HG03469 (cell line): ENCODE results near the gene MAD2L1BP.
"Not testable (repeated sequence)": the region's sequence is repeated elsewhere in the genome, so short reads cannot be mapped to it uniquely, and the experiment has no call there.

ENCODE experiments used
- ATAC-seq: cut with Tn5 transposase; IDR thresholded peaks from one replicate; pipeline ENCODE4 v1.9.1; 2021; ENCODE audit warnings: mild to moderate bottlenecking, moderate library complexity, moderate number of reproducible peaks; ENCODE audit not compliant: unreplicated experiment

MAD2L1BP gene

DNA sequence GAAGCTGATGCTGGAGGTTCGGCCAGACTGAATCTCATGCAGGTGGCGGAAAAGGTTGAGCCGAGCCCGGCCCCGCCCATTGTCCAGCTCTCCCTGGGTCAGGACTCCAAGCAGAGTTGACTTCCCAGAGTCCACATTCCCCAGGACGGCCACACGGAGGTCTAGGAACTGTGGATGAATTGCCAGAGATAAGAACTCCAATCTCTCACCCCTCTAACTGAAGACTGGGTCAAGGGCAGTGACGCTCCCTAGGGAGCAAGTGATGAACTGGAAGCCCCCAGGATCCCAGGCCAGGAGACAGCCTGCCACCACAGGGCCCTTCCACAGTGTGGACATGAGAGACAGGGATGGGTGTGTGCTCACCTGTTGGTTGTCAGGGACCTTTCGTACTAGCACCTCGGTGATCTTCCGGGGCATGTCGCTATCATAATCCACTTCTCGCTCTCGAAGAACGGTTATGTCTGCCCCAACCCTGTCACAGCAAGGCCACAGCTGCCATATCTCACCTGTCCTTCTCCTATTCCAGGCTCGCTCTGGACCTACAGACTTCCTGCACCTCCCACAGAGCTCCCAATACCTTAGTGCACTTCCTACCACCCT lies 10.1 kb upstream of the MAD2L1BP start:
- ATAC-seq: no peak

DNA sequence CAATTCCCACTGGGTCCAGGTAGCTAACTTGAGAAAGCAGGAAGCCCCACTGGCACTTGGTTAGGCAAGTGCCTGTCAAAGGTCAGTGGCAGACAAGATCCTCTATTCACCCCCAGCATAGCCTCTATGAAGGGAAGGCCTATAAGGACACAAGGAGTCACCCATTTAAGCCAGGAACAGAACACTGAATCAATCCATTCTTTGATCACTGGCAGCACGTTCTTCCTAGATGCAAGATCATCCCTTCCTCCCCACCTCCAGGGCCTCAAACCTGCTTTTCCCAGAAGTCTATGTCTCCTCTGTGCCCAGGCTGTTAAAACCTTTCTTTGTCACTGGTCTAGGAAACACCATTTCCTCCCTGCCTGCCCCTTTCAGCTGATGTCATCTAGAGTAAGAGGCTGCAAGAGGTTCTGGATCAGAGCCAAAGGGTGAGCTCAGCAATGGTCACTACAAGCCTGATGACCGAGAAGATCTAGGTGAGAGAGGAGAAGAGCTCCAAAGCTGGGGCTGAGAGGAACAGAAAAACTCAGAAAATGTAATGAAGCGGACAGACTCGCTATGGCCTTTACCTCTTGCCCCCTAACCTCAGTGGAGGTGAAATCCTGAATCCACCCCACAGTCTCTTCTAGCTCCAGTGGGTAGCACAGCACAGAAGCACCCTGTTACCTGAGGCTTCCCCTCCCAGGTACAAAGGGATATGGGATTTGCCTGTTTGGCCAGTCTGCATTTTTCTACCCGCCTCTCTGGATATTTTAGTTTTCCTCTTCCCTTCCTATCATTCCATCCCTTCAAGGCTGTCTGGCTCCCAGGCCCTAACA lies 8.4 kb upstream of the MAD2L1BP start:
- ATAC-seq: no peak

DNA sequence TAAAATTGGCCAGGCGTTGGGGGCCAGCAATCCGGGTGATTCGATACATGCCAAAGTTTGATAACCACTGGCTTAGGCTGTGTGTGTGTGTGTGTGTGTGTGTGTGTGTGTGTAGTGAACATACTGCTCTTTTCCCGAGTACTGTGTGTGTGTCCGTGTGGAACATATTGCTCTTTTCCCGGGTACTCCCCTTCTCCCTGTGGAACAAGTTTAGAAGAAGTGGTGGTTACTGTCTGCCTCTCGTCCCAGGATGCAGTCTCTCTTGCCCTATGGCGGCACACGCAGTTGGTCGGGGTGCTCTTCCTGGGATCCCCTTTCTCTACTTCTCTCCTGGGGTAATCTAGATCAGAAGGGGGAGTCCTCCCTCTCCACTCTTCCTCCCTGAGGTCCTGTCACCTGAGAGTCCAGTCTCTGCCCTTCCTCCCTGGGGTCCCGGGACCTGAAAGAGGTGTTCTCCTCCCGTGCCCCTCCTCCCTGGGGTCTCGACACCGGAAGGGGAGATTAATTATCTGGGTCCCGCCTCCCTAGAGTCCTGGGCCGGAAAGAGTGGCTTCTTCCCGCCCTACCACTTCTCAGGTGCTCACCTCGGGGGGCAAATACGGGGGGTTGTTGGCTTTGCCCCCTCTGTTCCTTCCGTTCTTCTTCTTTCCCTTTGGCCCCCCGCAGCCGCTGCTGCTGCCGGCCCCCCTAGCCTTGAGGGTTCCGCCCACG lies 7.1 kb upstream of the MAD2L1BP start:
- no peak for ATAC-seq

DNA sequence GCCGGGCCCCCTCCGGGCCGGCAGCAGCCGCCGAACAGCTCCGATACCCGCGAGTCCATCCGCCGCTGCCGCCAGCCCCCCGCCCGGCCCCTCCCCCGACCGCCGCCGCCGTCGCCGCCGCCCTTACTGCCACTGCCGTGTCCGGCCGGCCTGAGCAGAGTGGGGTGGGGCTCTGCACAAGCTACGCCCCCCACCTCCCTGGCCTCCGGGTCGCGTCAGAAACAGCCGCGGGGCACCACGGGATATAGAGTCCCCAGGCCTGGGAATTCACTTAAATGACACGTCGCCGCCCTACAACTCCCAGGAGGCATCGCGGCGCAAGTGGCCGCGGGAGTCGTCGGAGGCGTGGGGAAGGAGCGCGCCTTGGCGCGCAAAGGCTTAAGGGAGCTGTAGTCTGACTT lies 6.5 kb upstream of the MAD2L1BP start, which contains the start of gene GTPBP2:
Gene GTPBP2, minus strand, starts transcription at position 161 of the 401 bp plus-strand sequence. Its CDS starts 102 bp downstream, at position 59.
- ATAC-seq: peak; percentile 70

DNA sequence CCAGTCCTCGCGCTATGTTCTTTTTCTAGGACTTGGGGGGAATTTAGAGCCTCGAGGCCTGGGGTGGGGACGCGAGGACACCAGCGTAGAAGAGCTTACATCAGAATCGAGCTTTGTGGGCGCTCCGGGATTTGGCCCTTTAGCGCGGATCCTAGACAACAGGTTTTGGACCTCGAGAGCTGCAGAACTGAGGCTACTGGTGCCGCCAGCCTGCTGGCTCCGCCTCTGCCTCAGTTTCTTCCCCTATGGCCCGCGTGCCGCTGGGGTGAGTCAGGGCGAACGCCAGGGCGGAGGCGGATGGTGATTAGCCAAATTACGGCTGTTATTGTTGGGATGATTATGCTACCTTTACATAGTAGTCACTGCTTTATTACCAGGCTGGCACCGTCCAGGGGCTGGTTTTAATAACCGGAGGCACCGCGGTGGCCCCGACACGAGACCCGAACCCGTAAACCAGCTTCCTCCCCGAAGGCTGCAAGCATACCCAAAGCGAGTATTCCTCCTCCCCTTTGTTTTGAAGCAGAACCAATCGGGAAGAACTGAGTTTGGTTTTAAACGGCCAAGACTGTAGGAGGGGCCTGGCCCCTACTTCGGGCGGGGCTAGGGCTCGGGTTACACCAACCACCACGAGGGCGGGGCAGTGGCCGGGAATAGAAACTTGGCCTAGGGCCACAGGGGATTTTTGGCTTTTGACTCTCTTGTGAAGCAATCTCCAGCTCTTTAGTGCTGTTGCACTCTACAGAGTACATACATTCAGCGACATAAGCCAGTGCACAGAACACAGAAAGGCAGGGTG lies 5.9 kb upstream of the MAD2L1BP start:
- ATAC-seq: peak; percentile 41

DNA sequence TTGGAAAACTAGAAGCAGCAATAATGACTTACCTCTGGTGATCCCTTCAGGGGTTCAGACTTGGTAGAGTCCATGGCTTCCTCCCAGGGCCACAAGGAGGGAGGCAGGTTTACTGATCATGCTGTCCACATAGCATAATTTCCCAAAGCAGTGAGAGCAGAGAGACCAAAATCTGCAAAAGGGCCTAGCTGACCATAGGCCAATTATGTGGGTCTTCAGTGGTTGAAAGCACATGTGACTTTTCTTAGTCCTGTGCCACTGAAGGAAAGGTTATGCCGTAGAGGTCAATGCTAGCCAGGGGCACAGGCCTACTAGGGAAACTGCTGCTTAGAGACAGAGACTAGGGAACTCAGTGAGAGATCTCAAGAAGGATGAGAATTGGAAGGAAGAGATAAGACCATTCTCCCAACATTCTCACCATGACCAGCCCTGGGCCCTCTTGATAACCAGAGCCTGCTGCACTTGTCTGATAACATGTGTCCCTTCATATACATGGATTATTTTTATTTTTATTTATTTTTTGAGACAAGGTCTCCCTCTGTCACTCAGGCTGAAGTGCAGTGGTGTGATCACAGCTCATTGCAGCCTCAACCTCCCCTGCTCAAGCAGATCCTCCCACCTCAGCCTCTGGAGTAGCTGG lies 4.5 kb upstream of the MAD2L1BP start:
- no peak for ATAC-seq

DNA sequence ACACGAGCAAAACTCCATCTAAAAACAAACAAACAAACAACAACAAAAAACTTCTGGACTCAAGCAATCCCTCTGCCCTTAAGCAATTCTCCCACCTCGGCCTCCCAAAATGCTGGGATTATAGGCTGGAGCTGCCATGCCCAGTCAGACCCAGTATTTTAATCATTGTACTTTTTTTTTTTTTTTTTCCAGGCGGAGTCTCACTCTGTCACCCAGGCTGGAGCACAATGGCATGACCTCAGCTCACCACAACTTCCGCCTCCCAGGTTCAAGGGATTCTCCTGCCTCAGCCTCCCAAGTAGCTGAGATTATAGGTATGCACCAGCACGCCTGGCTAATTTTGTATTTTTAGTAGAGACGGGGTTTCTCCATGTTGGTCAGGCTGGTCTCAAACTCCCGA lies 2.6 kb upstream of the MAD2L1BP start:
- ATAC-seq: not testable (repeated sequence)

DNA sequence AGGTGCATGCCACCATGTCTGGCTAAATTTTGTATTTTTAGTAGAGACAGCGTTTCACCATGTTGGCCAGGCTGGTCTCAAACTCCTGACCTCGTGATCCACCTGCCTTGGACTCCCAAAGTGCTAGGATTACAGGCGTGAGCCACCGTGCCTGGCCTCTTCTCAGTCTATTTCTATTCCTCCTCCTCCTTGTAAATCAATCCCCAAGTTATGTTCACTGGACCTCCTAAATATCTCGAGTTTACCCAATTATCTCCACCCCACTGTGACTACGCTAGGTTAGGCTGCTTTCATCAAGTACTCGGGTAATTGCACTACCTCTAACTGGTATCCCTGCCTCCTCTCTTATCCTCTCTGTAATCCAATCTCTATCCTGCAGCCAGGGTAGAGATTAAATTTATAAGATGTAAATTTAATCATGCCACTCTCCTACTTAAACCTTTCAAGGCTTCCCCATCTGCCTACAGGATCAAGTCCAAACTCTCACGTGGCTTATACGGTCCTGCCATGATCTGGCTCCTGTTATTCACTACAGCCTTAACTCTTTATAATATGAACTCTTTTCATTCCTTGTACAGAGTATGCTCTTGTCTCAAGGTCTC lies 837 bp upstream of the MAD2L1BP start:
- no peak for ATAC-seq

DNA sequence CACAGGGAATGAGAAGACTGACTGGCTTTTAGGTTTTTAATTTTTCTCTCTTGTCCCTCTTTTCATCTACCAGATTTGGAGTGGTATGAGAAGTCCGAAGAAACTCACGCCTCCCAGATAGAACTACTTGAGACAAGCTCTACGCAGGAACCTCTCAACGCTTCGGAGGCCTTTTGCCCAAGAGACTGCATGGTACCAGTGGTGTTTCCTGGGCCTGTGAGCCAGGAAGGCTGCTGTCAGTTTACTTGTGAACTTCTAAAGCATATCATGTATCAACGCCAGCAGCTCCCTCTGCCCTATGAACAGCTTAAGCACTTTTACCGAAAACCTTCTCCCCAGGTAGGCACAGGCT lies 644 bp downstream of the MAD2L1BP start:
- ATAC-seq: no peak

DNA sequence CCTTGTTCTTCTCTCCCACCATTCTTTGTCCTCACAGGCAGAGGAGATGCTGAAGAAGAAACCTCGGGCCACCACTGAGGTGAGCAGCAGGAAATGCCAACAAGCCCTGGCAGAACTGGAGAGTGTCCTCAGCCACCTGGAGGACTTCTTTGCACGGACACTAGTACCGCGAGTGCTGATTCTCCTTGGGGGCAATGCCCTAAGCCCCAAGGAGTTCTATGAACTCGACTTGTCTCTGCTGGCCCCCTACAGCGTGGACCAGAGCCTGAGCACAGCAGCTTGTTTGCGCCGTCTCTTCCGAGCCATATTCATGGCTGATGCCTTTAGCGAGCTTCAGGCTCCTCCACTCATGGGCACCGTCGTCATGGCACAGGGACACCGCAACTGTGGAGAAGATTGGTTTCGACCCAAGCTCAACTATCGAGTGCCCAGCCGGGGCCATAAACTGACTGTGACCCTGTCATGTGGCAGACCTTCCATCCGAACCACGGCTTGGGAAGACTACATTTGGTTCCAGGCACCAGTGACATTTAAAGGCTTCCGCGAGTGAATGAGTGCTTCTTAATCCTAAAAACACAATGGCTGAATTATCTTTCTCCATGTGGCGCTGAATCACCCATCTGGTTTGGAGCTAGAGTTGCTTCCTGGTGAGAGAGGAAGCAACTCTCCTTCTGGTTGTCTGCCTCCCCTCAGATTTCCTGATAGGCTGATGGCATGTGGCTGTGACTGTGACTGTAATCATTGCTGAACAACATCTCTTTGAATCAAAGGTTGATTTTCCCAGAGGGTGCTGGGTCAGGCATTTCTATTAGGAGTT lies 4.6 kb downstream of the MAD2L1BP start:
- no peak for ATAC-seq

DNA sequence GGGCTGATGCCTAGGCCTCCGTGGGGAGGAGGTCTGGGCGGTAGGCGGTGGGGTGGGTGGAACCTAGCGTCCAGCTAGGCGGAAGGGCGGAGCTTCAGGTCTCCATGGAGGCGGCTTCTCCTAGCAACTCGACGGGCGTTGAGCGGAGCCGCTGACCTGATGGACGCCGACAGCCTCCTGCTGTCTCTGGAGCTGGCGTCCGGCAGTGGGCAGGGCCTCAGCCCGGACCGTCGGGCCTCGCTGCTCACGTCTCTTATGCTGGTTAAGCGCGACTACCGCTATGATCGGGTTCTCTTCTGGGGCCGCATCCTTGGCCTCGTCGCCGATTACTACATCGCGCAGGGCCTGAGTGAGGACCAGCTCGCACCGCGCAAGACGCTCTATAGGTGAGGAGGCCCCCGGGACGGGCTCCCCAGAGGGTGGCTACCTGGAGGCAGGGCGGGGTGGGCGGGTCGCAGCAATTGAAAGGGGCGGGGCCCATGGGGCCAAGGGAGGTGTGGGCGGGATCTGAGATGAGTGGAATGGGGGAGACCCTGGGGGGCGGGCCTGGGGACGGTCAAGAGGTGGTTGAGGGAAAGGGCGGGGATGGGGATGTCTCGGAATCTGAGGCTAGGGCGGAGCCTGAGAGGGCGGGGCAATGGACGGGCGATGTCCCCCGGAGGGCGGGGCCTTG lies 9.4 kb downstream of the MAD2L1BP start, which contains the start of gene RSPH9:
Gene RSPH9, plus strand, starts transcription at position 97 of the 673 bp plus-strand sequence. Its CDS starts 63 bp downstream, at position 160.
- no peak for ATAC-seq

DNA sequence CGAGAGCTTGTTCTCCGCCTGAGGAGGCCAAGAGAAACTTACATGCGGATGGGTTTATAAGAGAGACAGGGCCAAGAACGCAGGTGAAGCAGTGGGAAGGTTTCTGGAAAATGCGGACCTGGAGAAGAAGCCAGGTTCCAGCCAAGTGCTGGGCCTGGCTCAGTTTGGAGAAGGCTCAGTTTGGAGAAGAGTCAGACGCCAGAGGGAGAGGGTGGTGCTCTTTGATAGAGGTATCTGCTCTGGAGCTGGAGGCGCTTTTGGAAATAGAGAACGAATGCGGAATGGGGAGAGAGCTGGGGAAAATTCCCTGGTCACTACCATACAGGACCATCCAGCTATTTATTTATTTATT lies 9.9 kb downstream of the MAD2L1BP start:
- no peak for ATAC-seq

DNA sequence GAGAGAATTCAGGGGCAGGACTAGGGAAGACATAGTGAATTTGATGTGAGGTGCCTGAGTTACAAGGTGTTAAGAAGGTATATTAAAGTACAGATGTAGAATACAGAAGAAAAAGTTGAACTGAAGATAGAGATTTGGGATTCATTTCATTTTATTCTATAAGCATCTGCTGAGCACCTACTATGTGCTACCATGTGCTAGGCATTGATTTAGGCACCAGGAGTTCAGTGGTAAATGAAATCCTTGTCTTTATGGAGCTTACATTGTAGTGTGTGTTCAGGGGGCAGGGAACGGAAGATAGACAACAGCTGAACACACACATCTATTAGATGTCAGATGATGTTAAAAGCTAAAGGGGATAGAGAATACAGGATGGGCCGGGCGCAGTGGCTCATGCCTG lies 12.0 kb downstream of the MAD2L1BP start:
- no peak for ATAC-seq

DNA sequence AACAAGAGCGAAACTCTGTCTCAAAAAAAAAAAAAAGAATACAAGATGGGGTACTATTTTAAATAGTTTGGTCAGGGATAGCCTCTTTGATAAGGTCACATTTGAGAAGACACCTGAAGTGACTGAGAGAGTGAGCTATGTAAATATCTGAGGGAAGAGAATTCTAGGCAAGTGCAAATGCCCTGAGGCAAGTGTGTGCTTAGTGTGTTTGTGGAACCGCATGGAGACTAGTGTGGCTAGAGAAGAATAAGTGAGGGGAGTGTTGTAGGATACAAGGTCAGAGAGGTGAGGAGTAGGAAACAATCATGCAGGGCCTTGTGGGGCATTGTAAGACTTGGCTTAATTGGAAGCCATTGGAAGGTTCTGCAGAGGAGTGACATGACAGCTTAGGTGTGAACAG lies 12.6 kb downstream of the MAD2L1BP start:
- no peak for ATAC-seq

DNA sequence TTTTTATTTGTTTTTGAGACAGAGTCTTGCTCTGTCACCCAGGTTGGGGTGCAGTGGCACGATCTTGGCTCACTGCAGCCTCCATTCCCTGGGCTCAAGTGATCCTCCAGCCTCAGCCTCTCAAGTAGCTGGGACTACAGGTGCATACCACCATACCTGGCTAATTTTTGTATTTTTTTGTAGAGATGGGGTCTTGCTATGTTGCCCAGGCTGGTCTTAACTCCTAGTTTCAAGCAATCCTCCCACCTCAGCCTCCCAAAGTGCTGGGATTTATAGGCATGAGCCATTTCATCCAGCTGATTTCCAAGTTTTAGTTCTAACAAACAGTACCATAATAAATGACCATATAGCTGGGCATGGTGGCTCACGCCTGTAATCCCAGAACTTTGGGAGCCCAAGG lies 17.2 kb downstream of the MAD2L1BP start:
- ATAC-seq: not testable (repeated sequence)

DNA sequence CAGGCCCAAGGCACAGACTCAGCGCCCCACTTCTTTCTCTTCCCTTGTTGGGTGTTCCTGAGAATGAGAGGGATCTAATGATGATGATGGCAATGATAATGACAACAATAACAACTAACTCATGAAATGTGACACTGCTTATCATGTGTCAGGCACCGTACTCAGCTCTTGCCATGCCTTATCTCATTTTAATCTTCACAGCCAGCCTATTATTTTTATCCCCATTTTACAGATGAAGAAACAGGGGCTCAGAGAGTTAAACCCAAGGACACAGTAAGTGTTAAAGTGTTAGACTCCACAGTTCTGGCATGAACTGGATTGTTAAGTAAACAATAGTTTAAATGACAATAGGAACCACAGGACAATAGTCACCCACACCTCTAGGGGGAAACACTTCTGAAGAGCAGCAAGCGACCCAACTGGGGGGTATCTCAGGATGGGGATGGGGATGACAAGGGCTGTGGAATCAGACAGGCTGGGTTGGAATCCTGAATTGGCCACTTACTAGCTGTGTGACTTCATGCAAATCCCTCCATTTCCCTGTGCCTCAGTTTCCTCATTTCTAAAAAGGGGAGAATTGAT lies 21.7 kb downstream of the MAD2L1BP start:
- ATAC-seq: no peak

DNA sequence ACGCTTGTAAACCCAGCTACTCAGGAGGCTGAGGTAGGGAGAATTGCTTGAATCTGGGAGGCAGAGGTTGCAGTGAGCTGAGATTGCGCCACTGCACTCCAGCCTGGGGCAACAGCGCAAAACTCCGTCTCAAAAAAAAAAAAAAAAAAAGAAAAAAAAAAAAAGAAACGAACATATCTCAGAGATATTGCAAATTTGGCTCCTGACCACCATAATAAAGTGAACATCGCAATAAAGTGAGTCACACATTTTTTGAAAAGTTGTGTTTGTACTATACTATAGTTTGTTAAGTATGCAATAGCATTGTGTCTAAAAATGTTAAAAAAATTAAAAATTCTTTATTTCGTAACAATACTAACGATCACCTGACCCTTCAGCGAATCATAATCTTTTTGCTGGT lies 22.5 kb downstream of the MAD2L1BP start:
- no peak for ATAC-seq

DNA sequence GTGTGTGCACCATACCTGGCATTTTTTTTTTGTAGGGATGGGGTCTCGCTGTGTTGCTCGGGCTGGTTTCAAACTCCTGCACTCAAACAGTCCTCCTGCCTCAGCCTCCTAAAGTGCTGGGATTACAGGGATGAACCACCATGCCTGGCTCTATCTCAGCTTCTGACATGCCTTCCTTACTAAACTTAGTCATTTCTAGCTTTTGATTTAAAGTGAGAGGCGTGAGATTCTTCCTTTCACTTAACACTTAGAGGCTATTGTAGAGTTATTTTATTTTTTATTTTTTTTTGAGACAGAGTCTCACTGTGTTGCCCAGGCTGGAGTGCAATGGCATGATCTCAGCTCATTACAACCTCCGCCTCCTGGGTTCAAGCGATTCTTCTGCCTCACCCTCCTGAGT lies 27.3 kb downstream of the MAD2L1BP start:
- not testable (repeated sequence) for ATAC-seq
